HG03139 (cell line): ENCODE data around the gene CNOT8.

Experiments
- ATAC-seq: cut with Tn5 transposase; IDR thresholded peaks from one replicate; pipeline ENCODE4 v1.9.1; 2021; ENCODE audit not compliant: unreplicated experiment

Gene CNOT8

GRCh38 chr5:154916874-154917273 is 58.4 kb downstream of the CNOT8 start:
- ATAC-seq: no peak

- no peak for ATAC-seq
Measured at GRCh38 chr5:154917757-154918156, 59.3 kb downstream of the CNOT8 start.

GRCh38 chr5:154923441-154924430 is 65.3 kb downstream of the CNOT8 start:
- no peak for ATAC-seq
